ENCODE data around the gene PTAR1. TPM values are rescaled to one million over a fixed set of nuclear protein-coding genes. Genes with fewer than 3 reads are reported as not detected.
A peak's percentile ranks its signal among the peaks of the same experiment; 100 is the strongest.

Gene PTAR1
- total RNA-seq, 1 donor from 2014 or later: 46.4 TPM

DNA sequence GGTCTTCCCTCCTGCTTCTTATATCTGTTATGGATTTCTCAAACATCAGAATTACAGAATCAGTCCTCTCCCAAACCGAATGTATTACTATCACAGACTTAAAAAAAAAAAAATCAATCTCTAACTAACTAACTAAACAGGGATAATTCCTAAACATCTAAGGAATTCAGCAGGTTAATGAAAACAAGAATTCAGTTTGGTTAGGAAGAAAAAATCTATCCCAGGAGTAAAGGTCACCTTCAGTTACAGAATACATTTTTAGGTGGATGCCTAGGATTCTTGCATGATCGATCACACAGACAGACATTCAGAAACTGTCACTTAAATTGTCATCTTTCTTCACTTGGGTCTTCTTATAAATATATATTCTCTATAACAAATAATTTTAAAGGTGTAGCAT is 11.5 kb downstream of the PTAR1 start:
- TF ChIP-seq, protein P1, sequence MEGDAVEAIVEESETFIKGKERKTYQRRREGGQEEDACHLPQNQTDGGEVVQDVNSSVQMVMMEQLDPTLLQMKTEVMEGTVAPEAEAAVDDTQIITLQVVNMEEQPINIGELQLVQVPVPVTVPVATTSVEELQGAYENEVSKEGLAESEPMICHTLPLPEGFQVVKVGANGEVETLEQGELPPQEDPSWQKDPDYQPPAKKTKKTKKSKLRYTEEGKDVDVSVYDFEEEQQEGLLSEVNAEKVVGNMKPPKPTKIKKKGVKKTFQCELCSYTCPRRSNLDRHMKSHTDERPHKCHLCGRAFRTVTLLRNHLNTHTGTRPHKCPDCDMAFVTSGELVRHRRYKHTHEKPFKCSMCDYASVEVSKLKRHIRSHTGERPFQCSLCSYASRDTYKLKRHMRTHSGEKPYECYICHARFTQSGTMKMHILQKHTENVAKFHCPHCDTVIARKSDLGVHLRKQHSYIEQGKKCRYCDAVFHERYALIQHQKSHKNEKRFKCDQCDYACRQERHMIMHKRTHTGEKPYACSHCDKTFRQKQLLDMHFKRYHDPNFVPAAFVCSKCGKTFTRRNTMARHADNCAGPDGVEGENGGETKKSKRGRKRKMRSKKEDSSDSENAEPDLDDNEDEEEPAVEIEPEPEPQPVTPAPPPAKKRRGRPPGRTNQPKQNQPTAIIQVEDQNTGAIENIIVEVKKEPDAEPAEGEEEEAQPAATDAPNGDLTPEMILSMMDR (IDR thresholded peaks at IDR 0.05): no peak
- Histone ChIP-seq H3K4me3 (no peak overlapping the region), H3K9me3 (no peaks in the 10 kb centered on the region), H3K27me3 (ENCODE audit: low read depth) (no peaks in the 10 kb centered on the region), H3K27ac (no peak overlapping the region), H3K4me1 (peaks cover 14% of the 10 kb centered on the region), H3K36me3 (peaks cover 43% of the 10 kb centered on the region)
- intact Hi-C loops (cut with DNase I): no loop called here
- DNase-seq: no peak
- no peak for ATAC-seq

DNA sequence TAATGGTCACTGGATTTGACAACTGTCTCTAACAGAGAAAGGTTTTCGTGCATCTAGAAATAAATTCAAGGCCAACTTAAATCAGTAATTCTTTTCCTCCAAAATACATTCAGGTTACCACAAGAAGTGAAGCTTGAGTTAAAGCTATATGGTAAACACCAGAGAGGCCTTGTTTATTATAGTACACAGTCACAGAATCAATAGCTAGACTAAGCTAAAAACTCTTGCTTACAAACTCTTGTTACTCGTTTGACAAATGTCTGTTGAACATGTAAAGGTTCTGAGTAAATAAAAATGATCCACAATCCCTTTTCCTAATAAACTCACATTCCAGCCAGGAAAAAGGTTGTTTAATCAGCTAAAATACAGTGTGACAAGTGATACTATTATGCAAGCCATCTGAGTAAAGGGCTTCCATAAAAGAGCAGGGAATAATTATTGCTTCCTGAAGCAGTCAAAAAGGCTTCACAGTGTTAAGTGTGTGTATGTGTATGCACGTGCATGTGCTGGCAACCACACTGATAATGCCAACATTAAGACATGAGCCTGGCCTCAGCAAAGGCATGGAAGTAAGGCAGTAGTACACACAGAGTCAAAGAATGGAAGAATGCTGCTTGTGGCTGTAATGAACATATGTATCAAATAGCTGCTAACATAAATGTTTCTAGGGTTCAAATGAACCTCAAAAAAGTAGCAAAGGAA is 12.8 kb downstream of the PTAR1 start:
- Histone ChIP-seq H3K4me1 (peaks cover 14% of the 10 kb centered on the region), H3K27ac (no peak overlapping the region), H3K36me3 (peaks cover 43% of the 10 kb centered on the region), H3K9me3 (no peaks in the 10 kb centered on the region), H3K4me3 (no peak overlapping the region), H3K27me3 (ENCODE audit: low read depth) (no peaks in the 10 kb centered on the region)
- DNase-seq (no peak), ATAC-seq (no peak)
- intact Hi-C loops (cut with DNase I): no loop called here
- TF ChIP-seq, protein P1 (IDR thresholded peaks at IDR 0.05): no peak

DNA sequence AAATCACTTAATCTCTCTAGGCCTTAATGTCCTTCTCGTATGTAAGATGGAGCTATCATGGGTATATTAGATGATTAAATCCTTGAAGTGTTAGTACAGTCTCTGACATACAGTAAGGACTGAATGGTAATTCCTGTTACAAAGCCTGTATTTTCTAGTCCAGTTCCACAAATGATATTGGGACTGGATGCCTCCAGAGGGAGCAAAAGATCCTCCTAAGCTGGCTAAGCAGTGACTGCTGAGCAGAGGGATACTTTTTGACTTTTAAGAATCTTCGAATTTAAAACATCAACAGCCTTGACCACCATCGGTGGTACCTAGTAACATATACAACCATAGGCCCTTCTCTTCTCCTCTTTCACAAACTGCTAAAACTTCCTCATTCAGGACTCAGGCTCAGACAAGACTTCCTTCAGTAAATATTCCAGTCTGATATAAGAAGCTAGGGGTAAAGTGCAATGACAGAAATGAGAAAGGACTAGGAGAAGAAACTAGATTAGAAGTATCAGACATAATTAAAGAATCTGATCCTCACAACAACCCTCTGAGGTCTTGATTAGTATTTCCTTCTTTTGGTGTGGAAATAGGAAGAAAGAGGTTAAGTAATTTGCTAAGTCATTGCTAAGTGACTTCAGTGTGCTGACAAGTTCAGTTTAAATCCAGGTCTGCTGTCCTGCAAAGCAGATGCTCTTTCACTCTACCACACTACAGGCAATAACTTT is 13.9 kb downstream of the PTAR1 start:
- no peak overlapping the region for H3K4me3 ChIP-seq
- no peak overlapping the region for H3K27ac ChIP-seq
- H3K9me3 ChIP-seq: no peaks in the 10 kb centered on the region
- ATAC-seq (peak in 1 of 2 donors; percentile 33), DNase-seq (no peak)
- TF ChIP-seq, protein P1 (IDR thresholded peaks at IDR 0.05): no peak
- no peaks in the 10 kb centered on the region for H3K27me3 ChIP-seq (ENCODE audit: low read depth)
- H3K36me3 ChIP-seq: peaks cover 52% of the 10 kb centered on the region
- intact Hi-C loops (cut with DNase I): no loop called here
- peaks cover 14% of the 10 kb centered on the region for H3K4me1 ChIP-seq

DNA sequence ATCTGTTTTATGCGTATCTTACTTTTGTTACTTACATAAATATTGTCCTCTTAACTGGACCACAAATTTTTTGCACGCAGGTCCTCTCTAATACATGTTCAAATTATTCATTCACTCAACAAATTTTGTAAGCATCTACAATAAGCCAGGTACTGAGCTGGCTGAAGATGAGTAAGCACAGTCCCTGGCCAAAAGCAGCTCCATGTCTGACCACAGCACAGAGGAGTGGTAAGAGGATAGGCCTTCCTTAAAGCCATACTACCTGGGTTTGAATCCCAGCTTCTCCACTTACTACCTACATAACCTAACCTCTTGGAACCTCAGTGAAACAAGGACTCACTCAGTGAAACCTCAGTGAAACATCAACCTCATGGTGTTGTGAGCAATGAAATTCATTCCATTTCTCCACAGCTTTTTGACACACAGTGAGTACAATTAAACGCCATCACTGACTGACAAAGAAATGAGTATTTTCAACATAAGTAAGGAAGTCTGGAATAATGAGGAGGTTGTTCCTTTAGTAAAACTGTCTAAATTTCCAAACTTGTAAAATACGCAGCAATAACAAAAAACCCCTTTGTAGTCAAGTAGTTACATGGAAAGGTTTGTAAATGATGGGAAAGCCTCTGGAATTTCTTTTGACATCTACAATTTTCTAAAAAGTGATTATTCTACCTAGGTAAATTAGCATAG is 15.0 kb downstream of the PTAR1 start:
- Histone ChIP-seq H3K9me3 (no peaks in the 10 kb centered on the region), H3K4me3 (no peak overlapping the region), H3K36me3 (peaks cover 56% of the 10 kb centered on the region), H3K27ac (no peak overlapping the region), H3K4me1 (peaks cover 14% of the 10 kb centered on the region), H3K27me3 (ENCODE audit: low read depth) (no peaks in the 10 kb centered on the region)
- intact Hi-C loops (cut with DNase I): no loop called here
- ATAC-seq (no peak), DNase-seq (no peak)
- TF ChIP-seq, protein P1 (IDR thresholded peaks at IDR 0.05): no peak

DNA sequence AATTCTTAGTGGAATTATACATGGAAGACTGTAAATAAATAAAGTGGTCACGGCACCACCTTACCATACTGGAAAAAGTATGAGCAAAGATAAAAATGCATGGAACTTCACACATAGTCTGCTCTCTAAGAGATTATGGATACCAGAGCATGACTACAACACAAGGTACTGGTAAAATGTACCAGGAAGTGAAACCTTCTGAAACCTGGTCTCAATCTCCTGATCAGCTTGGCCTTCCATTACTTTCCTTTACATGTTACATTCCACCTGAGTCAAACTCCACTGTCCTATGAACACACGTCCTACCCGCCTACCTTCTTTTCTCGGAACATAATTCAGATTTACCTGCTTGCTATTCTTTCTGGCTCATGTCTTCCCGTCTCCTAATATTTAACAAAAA is 15.9 kb downstream of the PTAR1 start:
- intact Hi-C loops (cut with DNase I): no loop called here
- Histone ChIP-seq H3K36me3 (peaks cover 51% of the 10 kb centered on the region), H3K9me3 (no peaks in the 10 kb centered on the region), H3K27ac (no peak overlapping the region), H3K4me1 (peaks cover 14% of the 10 kb centered on the region), H3K27me3 (ENCODE audit: low read depth) (no peaks in the 10 kb centered on the region), H3K4me3 (no peak overlapping the region)
- ATAC-seq (no peak), DNase-seq (no peak)
- TF ChIP-seq, protein P1 (IDR thresholded peaks at IDR 0.05): no peak
